Stimulated activated CD4-positive, alpha-beta T cell treated with anti-CD3 and anti-CD28 coated beads, Interleukin-2, amount 100 ng/mL, for 4 hours (primary cell): Measurements from ENCODE around the gene ARF6.
A peak's percentile ranks its signal among the peaks of the same experiment; 100 is the strongest.
"Not testable (repeated sequence)": the region's sequence is repeated elsewhere in the genome, so short reads cannot be mapped to it uniquely, and the experiment has no call there.

Source experiments
- DNase-seq: peaks from one replicate; pipeline ENCODE4 v3.0.0-alpha.2; 2020; ENCODE audit warnings: low read depth

ARF6 gene

GRCh38 chr14:49892636-49893308 is at the start of gene ARF6:
Gene ARF6 (plus strand): TSS chr14:49893082. CDS start chr14:49893737, 655 bp downstream.
- peak; percentile 92 for DNase-seq

DNA sequence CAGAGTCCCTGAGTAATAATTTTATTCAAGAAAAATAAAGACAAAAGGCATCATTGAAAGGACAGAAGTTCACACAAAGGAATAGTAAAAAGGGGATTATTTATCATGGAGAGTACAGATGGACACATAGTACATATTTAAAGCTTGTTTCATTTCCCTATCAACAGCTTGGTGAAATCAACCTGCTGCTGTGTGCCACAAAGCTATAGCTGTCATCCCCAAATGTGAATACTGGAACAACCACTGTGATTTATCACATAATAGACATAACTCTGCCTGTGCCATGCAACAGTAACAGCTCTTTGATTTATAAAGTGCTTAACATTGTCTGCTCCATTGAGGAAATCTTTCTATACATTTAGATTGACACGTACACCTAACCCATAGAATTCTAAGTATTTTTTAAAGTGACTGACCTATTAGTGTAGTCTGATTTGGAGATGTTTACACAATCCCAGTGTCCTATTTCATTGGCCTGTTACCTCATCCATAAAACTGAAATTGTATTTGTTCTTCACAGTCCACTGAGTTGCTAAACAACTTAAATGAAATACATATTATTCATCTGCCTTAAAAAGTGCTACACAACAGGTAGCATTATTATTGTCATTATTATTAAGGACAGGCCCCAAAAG is 43.6 kb upstream of the ARF6 start:
- DNase-seq: no peak

DNA sequence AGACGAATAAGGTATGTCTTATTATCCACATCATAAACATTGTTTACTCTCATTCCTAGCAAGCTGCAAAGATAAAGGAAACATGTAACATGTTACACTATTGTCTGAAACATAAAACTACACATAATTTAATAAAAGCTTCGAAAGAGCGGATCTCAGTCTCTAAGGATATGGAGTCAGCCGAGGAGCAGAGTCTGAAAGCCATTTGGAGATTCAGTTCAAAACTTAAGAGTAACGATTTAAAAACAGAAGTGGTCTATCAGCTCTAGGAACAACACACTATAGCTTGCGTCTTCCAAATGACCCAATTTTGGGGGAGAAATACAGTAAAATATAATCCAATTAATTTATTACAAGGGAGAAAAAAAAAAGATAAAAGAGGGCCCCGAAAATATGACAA is 41.1 kb upstream of the ARF6 start:
- no peak for DNase-seq

DNA sequence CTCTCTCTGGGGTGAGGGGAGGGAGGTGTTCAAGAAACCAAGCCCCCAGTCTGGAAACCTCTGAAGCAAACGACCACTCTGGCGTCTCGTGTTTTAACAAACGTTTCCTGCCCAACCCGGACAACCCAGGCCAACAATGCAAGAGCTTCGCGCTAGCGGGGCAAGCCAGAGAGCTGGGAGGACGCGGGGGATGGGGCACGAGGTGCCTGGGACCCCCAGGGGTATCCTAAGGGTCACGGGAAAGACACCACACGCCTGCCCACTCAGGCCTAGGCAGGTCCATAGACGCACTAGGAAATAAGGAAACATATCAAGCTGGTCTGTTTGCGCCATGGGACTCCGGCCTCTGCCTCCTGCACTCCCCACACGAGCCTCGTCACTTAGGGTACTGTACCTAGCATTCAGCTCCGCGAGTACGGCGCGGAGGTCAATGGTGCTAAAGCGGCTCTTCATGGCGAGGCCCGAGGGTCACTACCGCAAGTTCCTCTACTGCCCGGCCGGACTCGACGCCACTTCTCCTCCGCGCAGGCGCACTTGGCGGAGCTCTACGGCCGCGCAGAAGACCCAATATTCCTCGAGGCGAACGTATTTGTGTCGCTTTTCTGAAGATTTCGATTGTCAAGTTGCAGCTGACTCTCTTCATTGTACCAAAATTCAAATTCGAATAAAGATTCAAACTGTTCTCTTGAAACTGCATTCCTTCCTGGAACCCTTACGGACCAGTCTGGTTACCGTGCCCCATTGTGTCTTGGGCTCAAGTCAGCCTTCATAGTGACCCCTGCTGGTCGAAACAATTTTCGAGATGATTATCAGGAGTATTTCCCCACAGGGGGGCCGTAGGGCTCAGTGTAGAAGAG is 40.4 kb upstream of the ARF6 start, which contains the start of gene NEMF:
Gene NEMF, minus strand, starts transcription at position 488 of the 857 bp plus-strand sequence. Its CDS starts 35 bp downstream, at position 453.
- peak; percentile 70 for DNase-seq

DNA sequence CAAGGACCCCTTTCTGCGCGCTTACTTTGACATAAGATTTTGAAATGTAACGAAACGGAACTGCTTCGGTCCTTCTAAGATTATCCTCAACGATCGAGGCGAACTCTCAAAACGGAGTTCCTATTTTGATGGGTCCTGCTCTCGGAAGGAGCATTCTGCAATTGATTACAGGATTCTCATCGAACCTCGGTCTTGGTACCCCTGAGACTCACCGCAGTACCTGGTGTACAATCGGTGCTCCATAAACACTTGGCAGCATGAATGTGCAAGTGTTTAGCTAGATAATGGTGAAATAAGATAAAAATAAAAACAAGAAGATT is 39.8 kb upstream of the ARF6 start:
- no peak for DNase-seq

DNA sequence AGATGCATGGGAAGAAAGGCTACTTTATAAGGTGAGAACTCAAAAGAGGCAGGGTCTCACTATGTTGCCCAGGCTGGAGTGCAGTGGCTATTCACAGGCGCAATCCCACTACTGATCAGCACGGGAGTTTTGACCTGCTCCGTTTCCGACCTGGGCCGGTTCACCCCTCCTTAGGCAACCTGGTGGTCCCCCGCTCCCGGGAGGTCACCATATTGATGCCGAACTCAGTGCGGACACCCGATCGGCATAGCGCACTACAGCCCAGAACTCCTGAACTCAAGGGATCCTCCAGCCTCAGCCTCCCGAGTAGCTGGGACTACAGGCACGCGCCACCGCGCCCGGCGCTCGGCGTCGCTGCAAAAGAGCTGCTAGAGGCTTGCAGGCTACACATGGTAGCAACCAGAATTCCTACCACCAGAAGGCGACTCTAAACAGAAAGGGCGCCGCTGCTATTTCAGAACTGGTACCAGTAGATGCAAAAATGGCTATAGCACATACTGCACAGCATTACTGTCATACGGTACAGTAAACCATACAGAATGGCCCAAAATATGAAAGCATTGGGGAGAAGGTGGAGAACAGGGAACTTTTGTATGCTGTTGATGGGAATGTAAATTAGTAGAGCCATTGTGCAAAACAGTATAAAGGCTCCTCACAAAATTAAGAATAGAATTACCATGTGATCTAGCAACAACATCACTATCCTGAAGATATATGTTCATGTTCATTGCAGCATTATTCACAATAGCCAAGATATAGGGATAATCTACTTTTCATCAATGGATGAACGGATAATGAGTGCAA is 39.1 kb upstream of the ARF6 start:
- DNase-seq: peak; percentile 53

DNA sequence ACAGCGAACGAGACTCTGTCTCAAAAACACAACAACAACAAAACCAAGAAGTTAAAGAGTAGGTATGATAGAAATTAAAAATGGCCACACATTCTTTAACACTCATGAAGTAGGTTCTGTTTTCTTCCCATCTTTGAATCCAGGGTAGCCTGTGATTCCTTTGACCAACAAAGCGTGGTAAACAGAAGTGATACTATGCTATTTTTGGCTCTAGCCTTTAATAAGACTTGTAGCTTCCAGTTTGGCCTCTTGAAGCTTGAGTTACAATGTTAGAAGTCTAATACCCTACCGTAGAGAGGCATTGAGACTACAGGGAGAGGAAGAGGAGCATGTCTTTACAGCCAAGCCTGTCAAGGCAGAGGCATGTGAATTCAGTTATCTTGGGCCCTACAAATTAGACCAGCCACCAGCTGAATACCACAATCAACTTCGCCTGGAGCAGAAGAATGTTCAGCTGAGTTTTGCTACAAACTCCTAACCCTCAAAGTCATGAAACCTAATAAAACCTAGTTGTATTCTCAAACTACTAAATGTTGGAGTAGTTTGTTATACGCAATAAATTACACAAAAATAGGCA is 35.4 kb upstream of the ARF6 start:
- DNase-seq: no peak

GRCh38 chr14:49858383-49858782 is 34.5 kb upstream of the ARF6 start:
- DNase-seq: no peak

DNA sequence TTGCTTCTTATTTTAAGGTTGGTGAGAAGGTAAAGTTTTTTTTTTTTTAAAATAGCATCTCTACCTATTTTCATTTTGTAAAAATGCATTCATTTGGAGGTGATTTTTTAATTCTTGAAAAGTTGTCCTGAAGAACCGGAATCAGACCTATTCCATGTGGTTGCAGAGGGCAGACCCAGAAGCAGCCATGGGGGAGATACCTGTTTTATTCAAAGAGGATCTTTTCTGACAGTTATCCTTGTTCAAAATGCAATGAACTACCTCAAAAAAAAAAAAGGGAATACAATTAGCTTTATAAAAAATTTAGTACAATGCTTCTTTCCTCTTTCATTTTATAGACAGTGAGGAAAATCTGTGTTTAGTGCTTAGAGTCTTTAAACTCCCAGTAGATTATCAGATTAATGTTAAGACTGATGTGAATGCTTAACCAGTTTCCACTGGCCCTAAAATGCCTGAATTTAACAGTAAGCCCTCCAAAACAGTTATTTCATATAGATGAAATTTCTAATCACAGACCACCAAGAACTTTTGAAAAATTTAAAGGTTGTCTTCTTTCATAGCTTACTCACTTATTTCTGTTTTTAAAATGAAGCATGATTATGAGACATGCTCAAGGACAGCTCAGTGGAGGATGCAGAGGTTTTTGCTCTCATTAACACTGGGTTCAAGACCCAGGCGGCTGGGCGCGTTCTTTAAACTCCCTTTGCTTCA is 31.7 kb upstream of the ARF6 start:
- no peak for DNase-seq

- peak; percentile 43 for DNase-seq
Observed at GRCh38 chr14:49861699-49862088, 31.2 kb upstream of the ARF6 start.

DNA sequence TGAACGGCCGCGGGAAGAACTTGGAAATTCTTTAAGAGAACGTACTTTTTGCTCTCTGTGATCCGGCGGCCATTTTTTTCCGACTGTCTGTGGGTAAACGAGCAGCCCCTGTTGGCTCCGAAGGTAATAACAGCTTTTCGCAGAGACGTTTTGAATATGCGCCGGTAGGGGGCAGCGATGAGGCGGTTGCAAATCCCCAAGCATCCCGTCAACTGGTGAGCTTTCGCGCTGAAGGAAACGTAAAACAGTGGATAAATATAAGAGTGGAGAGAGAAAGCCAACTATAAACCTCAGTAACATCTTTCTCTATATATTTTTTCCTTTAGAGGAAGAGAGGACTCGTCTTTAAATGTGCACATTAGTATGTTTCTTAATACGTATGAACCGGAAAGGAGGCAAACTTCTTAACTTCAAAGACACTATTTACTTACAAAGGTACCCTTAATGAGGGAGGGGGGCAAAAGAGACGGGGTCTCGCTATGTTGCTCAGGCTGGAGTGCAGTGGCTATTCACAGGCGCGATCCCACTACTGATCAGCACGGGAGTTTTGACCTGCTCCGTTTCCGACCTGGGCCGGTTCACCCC is 30.7 kb upstream of the ARF6 start:
- DNase-seq: peak; percentile 72

DNA sequence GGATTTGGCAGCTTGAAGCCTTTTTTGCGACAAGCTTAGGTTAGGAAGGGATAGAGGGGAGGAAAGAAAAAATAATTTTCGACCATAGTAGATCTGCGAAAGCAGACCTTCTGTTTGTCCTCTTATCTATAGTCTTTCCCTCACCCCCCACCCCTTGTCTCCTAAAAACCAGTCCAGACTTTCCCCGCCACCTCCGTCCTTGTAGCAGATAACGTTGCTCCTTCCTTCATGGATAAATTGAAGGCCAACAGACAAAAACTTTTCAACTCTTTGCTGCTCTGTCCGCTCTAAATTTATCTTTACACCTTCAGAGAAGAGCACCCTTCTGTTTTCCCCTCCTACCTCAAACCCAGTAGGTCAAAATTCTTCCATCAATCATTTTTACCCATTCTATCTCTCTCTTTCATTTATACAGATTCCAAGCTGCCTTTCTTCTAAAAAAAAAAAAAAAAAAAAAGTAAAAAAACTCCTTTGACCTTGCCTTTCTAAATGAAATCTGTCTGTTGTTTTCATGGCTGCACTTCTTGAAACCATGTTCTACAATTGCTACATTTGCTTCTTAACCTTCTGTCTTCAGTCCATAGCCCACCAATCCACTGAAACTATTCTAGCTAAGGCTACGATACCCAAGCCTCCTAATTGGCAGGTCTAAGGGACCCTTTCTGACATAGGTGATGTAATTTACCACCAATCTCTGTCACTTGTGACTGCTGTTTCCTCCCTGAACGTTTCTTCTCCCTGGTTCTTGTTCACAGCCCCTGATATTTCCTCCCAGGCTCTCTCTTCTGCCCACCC is 29.2 kb upstream of the ARF6 start:
- no peak for DNase-seq

DNA sequence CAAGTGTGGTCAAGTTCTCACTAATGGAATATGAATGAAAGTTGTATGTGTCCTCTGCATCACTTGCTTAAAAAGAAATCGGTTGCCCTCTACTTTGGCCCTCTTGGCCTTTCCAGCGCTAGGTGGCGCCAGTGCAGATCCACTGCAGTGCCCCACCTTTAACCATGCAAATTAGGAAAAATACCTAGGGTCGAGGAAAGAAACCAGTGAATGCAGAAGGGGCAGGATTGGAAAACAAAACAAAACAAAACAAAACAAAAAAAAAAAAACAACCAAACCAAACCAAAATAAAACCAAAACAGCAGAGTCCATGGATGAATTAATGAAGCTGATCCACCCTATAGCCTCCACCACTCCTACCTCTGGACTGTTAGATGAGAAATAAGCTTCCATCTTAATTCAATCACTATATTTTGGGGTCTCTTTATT is 27.4 kb upstream of the ARF6 start:
- DNase-seq: peak; percentile 71

DNA sequence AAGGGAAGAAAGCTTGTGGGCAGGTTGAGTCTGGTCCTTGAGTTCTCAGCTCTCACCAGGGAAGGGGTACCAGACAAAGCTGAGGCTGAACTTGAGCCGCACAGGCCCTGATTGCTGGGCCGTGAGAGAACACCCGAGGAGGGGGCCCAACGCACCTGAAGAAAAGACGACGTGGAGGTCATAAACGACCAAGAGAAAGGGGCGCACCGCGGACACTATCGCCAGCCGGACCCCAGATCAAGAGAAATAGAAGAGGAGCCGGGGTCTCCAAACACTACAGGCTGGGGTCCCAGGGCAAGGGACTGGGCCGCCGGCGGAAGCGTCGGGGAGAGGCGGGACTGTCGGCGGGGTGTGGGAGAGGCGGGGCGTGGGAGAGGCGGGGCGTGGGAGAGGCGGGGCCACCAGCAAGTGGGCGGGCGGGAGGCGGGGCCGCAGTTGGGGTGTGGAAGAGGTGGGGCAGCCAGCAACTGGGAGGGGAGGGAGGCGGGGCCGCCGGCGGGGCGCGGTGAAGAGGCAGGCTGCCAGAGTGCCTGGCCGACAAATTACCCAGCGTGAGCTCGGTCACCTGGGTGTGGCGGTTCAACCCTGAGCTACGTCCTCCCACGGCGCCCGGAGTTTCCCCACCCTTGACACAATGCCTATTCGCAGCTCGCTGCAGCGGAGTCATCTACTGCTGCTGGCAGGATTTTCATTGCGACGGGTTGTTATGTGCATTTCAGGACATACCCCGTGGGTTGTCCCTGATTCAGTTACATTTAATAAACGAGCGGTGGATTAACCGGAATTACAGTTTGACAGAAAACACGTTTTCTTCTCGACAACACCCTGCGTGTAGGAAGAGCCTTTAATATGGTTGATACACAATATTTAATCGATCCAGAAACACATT is 24.8 kb upstream of the ARF6 start:
- DNase-seq: peak; percentile 96

DNA sequence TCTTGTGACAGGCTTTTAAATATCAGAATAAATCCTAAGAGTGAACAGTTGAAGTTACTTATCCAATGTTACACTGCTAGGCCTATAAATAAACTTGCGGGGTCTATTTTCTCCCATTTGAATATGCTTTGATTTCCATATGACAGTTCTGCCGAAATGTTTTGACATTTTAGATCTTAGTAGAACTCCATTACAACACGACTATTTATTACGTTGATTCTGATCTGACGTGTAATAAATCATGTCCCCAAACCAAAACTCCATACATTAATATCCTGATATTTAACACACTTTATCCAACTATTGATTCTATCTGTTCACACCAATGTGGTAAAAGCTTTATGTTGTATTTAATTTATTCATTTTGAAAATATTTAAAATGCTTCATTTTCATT is 24.2 kb upstream of the ARF6 start:
- DNase-seq: no peak

- no peak for DNase-seq
Observed at GRCh38 chr14:49870908-49871307, 22.0 kb upstream of the ARF6 start.

GRCh38 chr14:49873548-49873947 is 19.3 kb upstream of the ARF6 start:
- DNase-seq: not testable (repeated sequence)

DNA sequence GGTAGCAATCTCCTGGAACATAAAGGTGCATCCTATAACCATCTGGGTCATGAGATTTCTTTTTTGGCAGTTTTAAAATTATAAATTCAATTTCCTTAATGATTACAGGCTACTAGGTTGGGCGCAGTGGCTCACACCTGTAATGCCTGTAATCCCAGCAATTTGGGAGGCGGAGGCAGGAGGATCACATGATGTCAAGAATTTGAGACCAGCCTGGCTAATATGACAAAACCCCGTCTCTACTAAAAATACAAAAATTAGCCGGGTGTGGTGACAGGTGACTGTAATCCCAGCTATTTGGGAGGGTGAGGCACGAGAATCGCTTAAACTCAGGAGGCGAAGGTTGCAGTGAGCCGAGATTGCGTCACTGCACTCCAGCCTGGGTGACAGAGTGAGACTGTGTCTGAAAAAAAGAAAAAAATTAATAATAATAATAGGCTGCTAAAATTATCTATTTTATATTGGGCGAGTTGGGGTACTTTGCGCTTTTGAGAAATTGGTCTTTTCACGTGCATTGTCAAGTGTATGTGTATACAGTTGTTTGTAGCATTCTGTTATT is 17.2 kb upstream of the ARF6 start:
- no peak for DNase-seq
